GM19463 (cell line): Measurements from ENCODE around the gene ZNF669.

Source experiments
- ATAC-seq: cut with Tn5 transposase; IDR thresholded peaks from one replicate; pipeline ENCODE4 v1.9.1; 2021; ENCODE audit warnings: mild to moderate bottlenecking, moderate library complexity; ENCODE audit not compliant: unreplicated experiment

The ZNF669 gene

GRCh38 chr1:247077213-247077612 lies 26.9 kb downstream of the ZNF669 start:
- no peak for ATAC-seq

- no peak for ATAC-seq
These were observed 33.5 kb downstream of the ZNF669 start for GRCh38 chr1:247070645-247071044.

GRCh38 chr1:247064304-247064703 lies 39.9 kb downstream of the ZNF669 start:
- ATAC-seq: no peak

- no peak for ATAC-seq
These were observed 43.4 kb downstream of the ZNF669 start for GRCh38 chr1:247060771-247061170.

GRCh38 chr1:247056071-247056470 lies 48.1 kb downstream of the ZNF669 start:
- no peak for ATAC-seq

- no peak for ATAC-seq
These were observed 49.2 kb downstream of the ZNF669 start for GRCh38 chr1:247054992-247055415.
